HG03064 (cell line): ENCODE data around the gene ZDHHC9.

Source experiments
- ATAC-seq: cut with Tn5 transposase; IDR thresholded peaks from one replicate; pipeline ENCODE4 v1.9.1; 2021; ENCODE audit warnings: low read depth; ENCODE audit not compliant: unreplicated experiment

ZDHHC9 gene

DNA sequence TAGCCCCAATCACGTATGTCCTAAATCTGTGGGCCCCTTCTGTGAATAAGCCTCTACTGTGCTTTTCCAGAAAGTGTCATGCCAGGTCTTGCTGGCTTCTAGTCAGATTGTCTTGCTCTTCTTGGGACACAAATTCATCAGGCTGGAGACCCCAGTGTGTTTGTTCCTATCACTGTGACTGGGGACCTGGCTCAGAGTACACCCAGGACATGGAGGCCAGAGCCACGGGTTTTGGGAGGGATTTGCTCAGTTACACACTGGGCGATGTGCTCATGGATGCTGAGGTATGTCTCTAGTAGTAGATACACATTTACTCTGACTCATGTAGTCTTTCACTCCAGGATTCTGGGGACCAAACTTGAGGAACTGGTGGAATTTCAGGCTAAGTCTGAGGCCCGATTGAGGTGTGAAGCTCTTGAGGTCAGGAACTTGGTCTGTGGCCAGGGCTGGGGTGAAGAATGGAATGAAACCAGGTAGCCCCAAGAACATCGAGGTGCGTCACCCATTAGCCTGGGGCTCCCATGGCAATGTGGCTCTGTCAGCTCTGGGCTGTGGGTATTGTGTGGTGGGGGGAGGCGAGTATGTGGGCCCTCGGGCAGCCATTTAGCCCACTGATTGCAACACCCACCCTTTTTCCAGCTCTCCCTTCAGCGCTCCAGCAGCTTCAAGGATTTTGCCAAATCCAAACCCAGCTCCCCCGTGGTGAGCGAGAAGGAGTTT, 56.2 kb downstream of the ZDHHC9 start:
- no peak for ATAC-seq

- peak; percentile 70 for ATAC-seq
Observed at GRCh38 chrX:129786210-129786651, 57.5 kb downstream of the ZDHHC9 start.

DNA sequence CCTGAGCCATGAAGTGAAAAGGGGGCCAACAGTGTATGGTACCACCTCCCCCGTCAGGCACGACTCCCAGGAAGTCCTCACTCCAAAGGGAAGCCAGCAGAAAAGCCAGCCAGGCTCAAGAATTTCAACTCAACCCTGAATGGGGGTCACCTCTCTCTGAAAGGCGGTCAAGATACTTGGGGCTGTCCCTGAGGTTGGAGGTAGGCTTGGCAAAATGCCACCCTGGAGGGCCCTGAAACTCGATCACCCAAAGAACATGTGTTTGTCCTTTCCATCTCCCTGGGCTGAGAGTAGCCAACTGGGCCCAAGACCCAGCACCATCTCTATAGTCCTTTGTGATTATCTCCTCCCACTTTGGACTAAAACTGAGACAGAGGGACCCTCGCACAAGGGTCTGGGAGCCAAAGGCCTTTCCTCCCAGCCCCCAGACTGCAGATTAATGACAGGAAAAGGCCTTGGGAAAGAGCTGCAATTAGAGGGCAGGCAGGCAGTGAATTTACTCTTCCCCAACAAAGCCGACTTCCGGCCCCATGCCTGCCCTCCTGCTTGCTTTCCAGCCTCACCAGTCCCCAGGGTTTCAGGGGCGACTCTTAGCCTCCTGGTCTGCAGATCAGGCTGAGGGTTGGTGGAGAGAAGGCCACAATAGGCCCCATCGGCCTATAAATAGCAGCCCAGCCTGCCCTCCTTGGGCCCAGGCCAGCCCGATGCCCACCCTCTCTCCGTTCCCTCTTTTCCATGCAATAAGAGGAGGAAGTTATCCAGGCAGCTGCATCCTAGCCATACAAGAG, 58.3 kb downstream of the ZDHHC9 start:
- ATAC-seq: no peak

- ATAC-seq: no peak
Observed at GRCh38 chrX:129784371-129784770, 59.3 kb downstream of the ZDHHC9 start.

GRCh38 chrX:129783291-129783713, 60.4 kb downstream of the ZDHHC9 start:
- ATAC-seq: no peak

DNA sequence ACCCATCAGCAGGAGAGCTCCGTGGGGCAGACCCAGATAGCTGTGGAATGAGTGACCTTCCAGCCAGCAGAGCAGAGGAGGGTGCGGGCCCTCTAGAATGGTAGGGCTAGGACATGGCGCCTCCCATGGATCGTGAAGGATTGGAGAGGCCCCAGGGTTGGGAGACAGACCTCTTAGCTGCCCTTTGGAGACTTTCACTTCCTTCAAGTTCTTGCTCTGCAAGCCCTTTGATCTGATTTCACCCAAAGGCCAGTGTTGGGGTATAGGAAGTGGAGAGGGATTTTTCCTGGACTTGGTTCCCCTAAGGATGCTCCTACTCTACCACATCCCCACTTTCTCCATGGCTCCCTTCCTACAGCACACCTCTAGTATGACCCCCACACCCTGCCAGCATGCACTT, 61.0 kb downstream of the ZDHHC9 start:
- ATAC-seq: no peak

DNA sequence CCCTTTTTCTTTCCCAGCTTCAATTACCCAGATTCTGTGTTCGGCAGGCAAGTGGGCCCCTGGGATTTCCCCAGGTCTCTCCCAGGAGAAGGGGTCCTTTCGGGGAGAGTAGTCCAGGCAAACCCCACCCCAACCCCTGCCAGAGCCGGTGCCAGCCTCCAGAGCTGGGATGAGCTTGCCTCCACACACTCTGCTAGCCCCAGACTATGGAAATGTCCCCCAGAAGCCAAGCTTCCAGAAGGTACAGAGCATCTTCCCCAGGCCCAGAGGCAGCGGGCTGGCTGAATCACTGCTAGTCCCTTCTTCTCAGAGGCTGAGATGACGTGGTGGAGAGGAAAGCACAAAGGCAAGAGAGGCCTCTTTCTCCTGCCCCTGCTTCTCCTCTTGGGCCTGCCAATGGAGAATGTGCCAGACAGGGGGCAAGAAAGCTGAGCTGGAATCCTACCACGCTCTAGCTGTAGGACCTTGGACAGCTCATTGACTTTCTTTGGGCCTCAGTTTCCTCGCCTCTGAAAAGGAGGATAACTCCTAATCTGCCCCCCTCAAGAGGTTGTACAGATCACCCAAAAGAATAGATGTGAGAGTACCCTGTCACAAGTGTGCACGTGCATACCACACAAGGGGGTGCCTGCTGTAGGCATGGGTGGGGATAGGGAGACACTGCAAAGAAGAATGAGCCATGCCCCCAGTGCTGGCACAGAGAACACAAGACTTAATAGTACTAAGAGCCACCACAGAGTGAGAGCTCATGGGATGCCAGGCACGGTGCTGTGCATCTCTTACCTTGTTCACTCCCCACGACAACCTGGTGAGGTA, 61.8 kb downstream of the ZDHHC9 start:
- no peak for ATAC-seq

DNA sequence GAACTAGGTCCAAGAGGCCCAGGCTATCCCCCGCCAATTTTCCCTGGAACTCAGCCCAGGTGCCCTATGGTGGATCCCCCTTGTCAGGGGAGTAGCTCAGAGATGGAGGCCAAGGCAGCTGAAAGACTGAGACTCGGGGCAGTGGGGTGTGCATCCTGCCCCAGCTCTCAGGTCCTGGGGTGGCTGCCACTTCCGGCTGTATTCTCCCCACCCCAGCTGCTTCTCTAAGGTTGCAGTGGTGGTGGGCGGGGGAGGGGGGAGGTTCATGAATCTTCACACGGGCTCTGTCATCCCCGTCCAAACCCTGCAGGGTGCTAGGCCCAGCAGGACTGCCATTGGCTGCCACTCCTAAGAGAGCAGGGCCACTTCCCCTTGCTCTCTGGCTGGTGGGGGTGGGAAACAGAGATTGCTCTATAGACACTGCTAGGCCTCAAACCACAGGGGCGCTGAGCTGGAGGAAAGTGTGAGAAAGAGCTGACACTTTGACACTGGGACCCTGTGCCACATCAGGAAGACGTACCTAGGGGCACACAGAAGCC, 62.5 kb downstream of the ZDHHC9 start:
- ATAC-seq: peak; percentile 59

GRCh38 chrX:129780441-129781105, 63.1 kb downstream of the ZDHHC9 start:
- no peak for ATAC-seq

DNA sequence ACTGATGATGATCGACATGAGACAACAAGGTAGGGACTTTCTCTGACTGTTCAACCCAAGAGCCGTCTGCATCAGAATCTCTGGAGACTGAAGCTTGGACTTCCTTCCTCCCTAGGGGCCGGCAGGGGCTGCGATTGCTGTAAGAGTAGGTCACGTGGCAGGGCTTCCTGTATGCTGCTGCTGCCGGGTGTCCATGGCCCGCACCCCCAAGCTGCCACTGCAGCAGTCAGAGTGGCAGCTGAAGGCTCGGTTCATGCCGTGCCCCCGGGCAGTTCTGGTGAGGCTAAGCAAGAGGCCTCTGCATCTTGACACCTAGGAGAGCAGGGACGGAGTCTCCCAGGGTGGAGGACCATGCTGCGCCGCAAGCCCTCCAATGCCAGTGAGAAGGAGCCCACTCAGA, 63.9 kb downstream of the ZDHHC9 start, which contains the start of gene SASH3:
Gene SASH3, plus strand, starts transcription at position 203 of the 400 bp plus-strand sequence. Its CDS starts 149 bp downstream, at position 352.
- ATAC-seq: peak; percentile 32

GRCh38 chrX:129779086-129779672, 64.5 kb downstream of the ZDHHC9 start:
- no peak for ATAC-seq

- no peak for ATAC-seq
Observed at GRCh38 chrX:129777218-129778030, 66.3 kb downstream of the ZDHHC9 start.

- no peak for ATAC-seq
Observed at GRCh38 chrX:129773649-129774458, 69.8 kb downstream of the ZDHHC9 start.

GRCh38 chrX:129772796-129773431, 70.8 kb downstream of the ZDHHC9 start:
- peak; percentile 63 for ATAC-seq

- ATAC-seq: no peak
Observed at GRCh38 chrX:129771266-129771995, 72.3 kb downstream of the ZDHHC9 start.

DNA sequence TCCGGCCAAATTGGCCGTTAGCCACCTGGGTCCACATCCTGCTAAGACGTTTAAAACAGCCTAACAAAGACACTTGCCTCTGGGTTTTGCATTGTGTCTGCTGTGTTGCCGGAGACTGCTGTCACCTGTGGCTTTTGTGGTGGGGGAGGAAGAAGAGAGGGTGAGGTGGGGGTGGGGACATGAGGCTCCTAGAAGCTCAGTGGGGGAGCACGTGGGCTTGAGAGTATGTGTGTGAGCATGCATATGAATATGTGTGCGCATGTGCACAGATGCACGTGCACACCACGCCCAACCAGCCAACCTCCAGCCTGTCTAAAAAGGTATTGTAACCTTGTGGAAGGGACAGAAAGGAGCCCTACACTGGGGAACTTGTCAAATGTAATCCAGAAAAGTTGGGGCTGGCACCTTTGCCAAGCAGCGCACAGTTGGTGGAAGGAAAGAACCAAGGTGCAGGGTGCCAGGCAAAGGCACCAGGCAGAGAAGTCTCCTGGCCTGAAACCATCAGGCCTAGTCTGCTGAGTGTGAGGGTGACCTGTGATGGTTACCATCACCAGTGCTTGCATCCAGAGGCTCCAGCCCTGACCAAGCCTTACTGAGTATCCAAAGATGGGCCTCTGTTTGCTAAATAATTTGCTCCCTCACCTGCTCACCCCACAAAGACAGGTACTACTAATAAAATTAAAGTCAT, 74.1 kb downstream of the ZDHHC9 start:
- ATAC-seq: peak; percentile 32
